HCT116 (cell line): ENCODE measurements around the gene RC3H1. TPM values are rescaled to one million over a fixed set of nuclear protein-coding genes. Genes with fewer than 3 reads are reported as not detected.
A peak's percentile ranks its signal among the peaks of the same experiment; 100 is the strongest.

Experiments
- ATAC-seq: fragments of 200-7000 bp; cut with Tn5 transposase; 2 replicates; pipeline ENCODE4 v1.9.1; 2020; ENCODE audit warnings: mild to moderate bottlenecking, moderate library complexity
- BruUV-seq: library from RNA; stranded (reverse); fragments of 400-500 nt; replicated peaks from 2 replicates; lab custom pipeline; 2021; lab: Mats Ljungman, UMichigan
- CTCF ChIA-PET: fragments of 300-600 bp; sonication (Branson Sonifier 250); formaldehyde crosslinking; loops from one replicate; lab custom pipeline; 2021; ENCODE audit warnings: antibody characterized with exemption; lab: Charles Lee
- POLR2A ChIA-PET: fragments of 300-600, 350-600 bp; sonication (Branson Sonifier 250); formaldehyde crosslinking; loops from one replicate; lab custom pipeline; 2021; ENCODE audit warnings: antibody characterized with exemption; lab: Charles Lee
- RAD21 ChIA-PET, 2 experiments: fragments of 300-600 bp; sonication (Branson Sonifier 250); formaldehyde crosslinking; loops; one replicate each; lab custom pipeline; 2023; ENCODE audit warnings: low total read pairs in 2 of 2; ENCODE audit not compliant: uncharacterized antibody in 2 of 2, unreplicated experiment in 2 of 2, low non-redundant PET in 1 of 2; lab: Charles Lee
- DNase-seq: peaks from one replicate; pipeline ENCODE4 v3.0.0-alpha.2; 2010; ENCODE audit warnings: low read depth, low spot score
- H2AFZ ChIP-seq: fragments of 200-600 bp; shearing (Covaris generic), sonication (generic); 2 replicates; pipeline ENCODE4 v1.6.1; 2017; ENCODE audit warnings: low read depth, mixed run types, mixed read lengths, antibody characterized with exemption, low read length; ENCODE audit not compliant: poor library complexity, severe bottlenecking
- H3K27ac ChIP-seq: 2 replicates; pipeline ENCODE4 v1.5.1; 2012; ENCODE audit warnings: low read depth, low read length
- H3K27me3 ChIP-seq: fragments of 200-600 bp; sonication (generic); 2 replicates; pipeline ENCODE4 v1.6.1; 2016; ENCODE audit warnings: mixed run types, low read length, mixed read lengths; ENCODE audit not compliant: insufficient read depth
- H3K36me3 ChIP-seq, 2 experiments: fragments of 200-500 bp in 1 of 2; fragments of 200-600 bp in 1 of 2; sonication (Bioruptor generic) in 1 of 2; sonication (generic) in 1 of 2; 2 replicates each; pipeline versions ENCODE4 v1.5.1 to v1.6.1; 2014 to 2016; ENCODE audit warnings: low read length in 2 of 2, inconsistent platforms in 1 of 2, mixed read lengths in 1 of 2, mixed run types in 1 of 2; ENCODE audit not compliant: insufficient read depth in 2 of 2, control insufficient read depth in 1 of 2
- H3K4me1 ChIP-seq, 2 experiments: fragments of 200-600 bp in 1 of 2; sonication (generic) in 1 of 2; 2 replicates each; pipeline versions ENCODE4 v1.5.1 to v1.6.1; 2012 to 2017; ENCODE audit warnings: low read length in 2 of 2, inconsistent platforms in 1 of 2, mild to moderate bottlenecking in 1 of 2, mixed read lengths in 1 of 2, mixed run types in 1 of 2, moderate library complexity in 1 of 2; ENCODE audit not compliant: insufficient read depth in 2 of 2, control insufficient read depth in 1 of 2
- H3K4me2 ChIP-seq: fragments of 200-600 bp; sonication (generic); 2 replicates; pipeline ENCODE4 v1.6.1; 2017; ENCODE audit warnings: mixed run types, low read length, mixed read lengths
- H3K4me3 ChIP-seq, 2 experiments: fragments of 200-600 bp in 1 of 2; sonication (generic) in 1 of 2; replicated peaks in 1 of 2; 2 replicates each; pipeline ENCODE4 v1.5.1; 2011 to 2016; ENCODE audit warnings: low read length in 2 of 2, control low read depth in 1 of 2, low read depth in 1 of 2, mild to moderate bottlenecking in 1 of 2, mixed read lengths in 1 of 2, mixed run types in 1 of 2
- H3K79me2 ChIP-seq: fragments of 200-600 bp; sonication (generic); 2 replicates; pipeline ENCODE4 v1.6.1; 2017; ENCODE audit warnings: mild to moderate bottlenecking, mixed run types, low read length, moderate library complexity, mixed read lengths; ENCODE audit not compliant: insufficient read depth
- H3K9ac ChIP-seq: fragments of 200-600 bp; sonication (generic); 2 replicates; pipeline ENCODE4 v1.6.1; 2016; ENCODE audit warnings: low read length, mixed read lengths
- H3K9me2 ChIP-seq: fragments of 200-600 bp; sonication (generic), shearing (Covaris generic); 2 replicates; pipeline ENCODE4 v1.6.1; 2017; ENCODE audit warnings: mixed run types, mild to moderate bottlenecking, moderate library complexity; ENCODE audit not compliant: insufficient read depth
- H3K9me3 ChIP-seq, 2 experiments: fragments of 200-500 bp in 1 of 2; fragments of 200-600 bp in 1 of 2; sonication (Bioruptor generic) in 1 of 2; sonication (generic) in 1 of 2; 2 replicates each; pipeline ENCODE4 v1.6.1; 2014 to 2017; ENCODE audit warnings: low read length in 2 of 2, mixed read lengths in 2 of 2, inconsistent platforms in 1 of 2, low read depth in 1 of 2, mild to moderate bottlenecking in 1 of 2, mixed run types in 1 of 2, moderate library complexity in 1 of 2; ENCODE audit not compliant: control insufficient read depth in 1 of 2, insufficient read depth in 1 of 2
- H4K20me1 ChIP-seq: fragments of 200-600 bp; sonication (generic), shearing (Covaris generic); 2 replicates; pipeline ENCODE4 v1.6.1; 2017; ENCODE audit warnings: mixed run types, mild to moderate bottlenecking, moderate library complexity; ENCODE audit not compliant: insufficient read depth
- CBX3 ChIP-seq: IDR thresholded peaks from 2 replicates; pipeline ENCODE4 v1.6.1; 2012; ENCODE audit warnings: low read depth
- EGR1 ChIP-seq: IDR thresholded peaks from 2 replicates; pipeline ENCODE4 v1.6.1; 2012; ENCODE audit warnings: low read depth
- ELF1 ChIP-seq: IDR thresholded peaks from 2 replicates; pipeline ENCODE4 v1.6.1; 2012; ENCODE audit warnings: low read depth, borderline replicate concordance
- JUND ChIP-seq: IDR thresholded peaks from 2 replicates; pipeline ENCODE4 v1.6.1; 2012
- SIN3A ChIP-seq: IDR thresholded peaks from 2 replicates; pipeline ENCODE4 v1.6.1; 2012; ENCODE audit warnings: low read depth
- SP1 ChIP-seq: IDR thresholded peaks from 2 replicates; pipeline ENCODE4 v1.6.1; 2012; ENCODE audit warnings: low read depth
- ZFX ChIP-seq: fragments of 450-650 bp; IDR thresholded peaks from 2 replicates; pipeline ENCODE4 v1.6.1; 2017
- intact Hi-C: fragments of 100-400 bp; cut with micrococcal nuclease; formaldehyde crosslinking; loops from 2 replicates; pipeline ENCODE4 v1.10.0; 2022
- total RNA-seq: library from RNA; stranded (reverse); gene quantifications from one replicate; pipeline ENCODE4 v1.2.1, GENCODE V29; 2021; ENCODE audit not compliant: unreplicated experiment
- TF ChIP-seq, protein P1 (sequence below): IDR thresholded peaks from 2 replicates; pipeline ENCODE4 v1.6.1; 2012; ENCODE audit warnings: low read depth
- TF ChIP-seq, protein P2 (sequence below): IDR thresholded peaks from 2 replicates; pipeline ENCODE4 v1.6.1; 2011; ENCODE audit warnings: mild to moderate bottlenecking, low read length, moderate library complexity; ENCODE audit not compliant: insufficient replicate concordance; ENCODE audit errors: extremely low read depth
- TF ChIP-seq, protein P3 (sequence below): IDR thresholded peaks from 2 replicates; pipeline ENCODE4 v1.6.1; 2012
- TF ChIP-seq, protein P4 (sequence below): IDR thresholded peaks from 2 replicates; pipeline ENCODE4 v1.6.1; 2012

Gene RC3H1
- total RNA-seq, 1 experiment from 2014 or later: 23.6 TPM

DNA sequence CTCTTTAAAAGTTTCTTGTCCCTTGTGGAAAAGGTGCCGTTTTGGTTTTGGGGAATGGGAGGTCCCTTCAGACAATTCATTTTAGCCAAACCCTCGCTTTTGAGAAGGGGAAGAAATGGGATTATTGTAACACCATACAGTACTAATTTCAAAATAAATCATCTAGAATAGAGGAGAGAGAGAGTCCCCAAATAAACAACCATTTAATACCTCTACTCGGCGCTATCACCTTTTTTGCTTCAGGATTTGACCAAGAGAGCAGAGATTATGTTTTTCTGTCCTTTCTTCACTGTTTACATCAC is 770 bp upstream of the RC3H1 start:
- CTCF ChIA-PET: interaction anchor here (1.1 kb wide), 1 partner anchor 239 kb away, joined by 3 read pairs; no protein-coding TSS in a partner anchor
- H3K9me2 ChIP-seq: no peaks in the 10 kb centered on the region
- intact Hi-C loops: no loop called here

More for the DNA sequence above, 770 bp upstream of the RC3H1 start:
- TF ChIP-seq EGR1 (no peak), ZFX (no peak), SIN3A (no peak), SP1 (no peak), JUND (no peak), CBX3 (no peak), ELF1 (no peak)
- TF ChIP-seq, protein P1, sequence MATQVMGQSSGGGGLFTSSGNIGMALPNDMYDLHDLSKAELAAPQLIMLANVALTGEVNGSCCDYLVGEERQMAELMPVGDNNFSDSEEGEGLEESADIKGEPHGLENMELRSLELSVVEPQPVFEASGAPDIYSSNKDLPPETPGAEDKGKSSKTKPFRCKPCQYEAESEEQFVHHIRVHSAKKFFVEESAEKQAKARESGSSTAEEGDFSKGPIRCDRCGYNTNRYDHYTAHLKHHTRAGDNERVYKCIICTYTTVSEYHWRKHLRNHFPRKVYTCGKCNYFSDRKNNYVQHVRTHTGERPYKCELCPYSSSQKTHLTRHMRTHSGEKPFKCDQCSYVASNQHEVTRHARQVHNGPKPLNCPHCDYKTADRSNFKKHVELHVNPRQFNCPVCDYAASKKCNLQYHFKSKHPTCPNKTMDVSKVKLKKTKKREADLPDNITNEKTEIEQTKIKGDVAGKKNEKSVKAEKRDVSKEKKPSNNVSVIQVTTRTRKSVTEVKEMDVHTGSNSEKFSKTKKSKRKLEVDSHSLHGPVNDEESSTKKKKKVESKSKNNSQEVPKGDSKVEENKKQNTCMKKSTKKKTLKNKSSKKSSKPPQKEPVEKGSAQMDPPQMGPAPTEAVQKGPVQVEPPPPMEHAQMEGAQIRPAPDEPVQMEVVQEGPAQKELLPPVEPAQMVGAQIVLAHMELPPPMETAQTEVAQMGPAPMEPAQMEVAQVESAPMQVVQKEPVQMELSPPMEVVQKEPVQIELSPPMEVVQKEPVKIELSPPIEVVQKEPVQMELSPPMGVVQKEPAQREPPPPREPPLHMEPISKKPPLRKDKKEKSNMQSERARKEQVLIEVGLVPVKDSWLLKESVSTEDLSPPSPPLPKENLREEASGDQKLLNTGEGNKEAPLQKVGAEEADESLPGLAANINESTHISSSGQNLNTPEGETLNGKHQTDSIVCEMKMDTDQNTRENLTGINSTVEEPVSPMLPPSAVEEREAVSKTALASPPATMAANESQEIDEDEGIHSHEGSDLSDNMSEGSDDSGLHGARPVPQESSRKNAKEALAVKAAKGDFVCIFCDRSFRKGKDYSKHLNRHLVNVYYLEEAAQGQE: no peak
- TF ChIP-seq, protein P2, sequence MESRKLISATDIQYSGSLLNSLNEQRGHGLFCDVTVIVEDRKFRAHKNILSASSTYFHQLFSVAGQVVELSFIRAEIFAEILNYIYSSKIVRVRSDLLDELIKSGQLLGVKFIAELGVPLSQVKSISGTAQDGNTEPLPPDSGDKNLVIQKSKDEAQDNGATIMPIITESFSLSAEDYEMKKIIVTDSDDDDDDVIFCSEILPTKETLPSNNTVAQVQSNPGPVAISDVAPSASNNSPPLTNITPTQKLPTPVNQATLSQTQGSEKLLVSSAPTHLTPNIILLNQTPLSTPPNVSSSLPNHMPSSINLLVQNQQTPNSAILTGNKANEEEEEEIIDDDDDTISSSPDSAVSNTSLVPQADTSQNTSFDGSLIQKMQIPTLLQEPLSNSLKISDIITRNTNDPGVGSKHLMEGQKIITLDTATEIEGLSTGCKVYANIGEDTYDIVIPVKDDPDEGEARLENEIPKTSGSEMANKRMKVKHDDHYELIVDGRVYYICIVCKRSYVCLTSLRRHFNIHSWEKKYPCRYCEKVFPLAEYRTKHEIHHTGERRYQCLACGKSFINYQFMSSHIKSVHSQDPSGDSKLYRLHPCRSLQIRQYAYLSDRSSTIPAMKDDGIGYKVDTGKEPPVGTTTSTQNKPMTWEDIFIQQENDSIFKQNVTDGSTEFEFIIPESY: no peak
- TF ChIP-seq, protein P3, sequence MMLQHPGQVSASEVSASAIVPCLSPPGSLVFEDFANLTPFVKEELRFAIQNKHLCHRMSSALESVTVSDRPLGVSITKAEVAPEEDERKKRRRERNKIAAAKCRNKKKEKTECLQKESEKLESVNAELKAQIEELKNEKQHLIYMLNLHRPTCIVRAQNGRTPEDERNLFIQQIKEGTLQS: no peak
- TF ChIP-seq, protein P4, sequence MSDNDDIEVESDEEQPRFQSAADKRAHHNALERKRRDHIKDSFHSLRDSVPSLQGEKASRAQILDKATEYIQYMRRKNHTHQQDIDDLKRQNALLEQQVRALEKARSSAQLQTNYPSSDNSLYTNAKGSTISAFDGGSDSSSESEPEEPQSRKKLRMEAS: no peak
- Histone ChIP-seq H4K20me1 (peaks cover 7% of the 10 kb centered on the region; the same call in 1 of the 2 replicates), H3K79me2 (peaks cover 43% of the 10 kb centered on the region), H3K27me3 (no peaks in the 10 kb centered on the region), H3K4me3 (peak overlapping the region; percentile 79 to 87), H3K4me2 (peak overlapping the region; percentile 82), H3K9me3 (no peaks in the 10 kb centered on the region), H3K9ac (peak overlapping the region; percentile 91), H3K36me3 (no peaks in the 10 kb centered on the region), H3K4me1 (peaks cover 17 to 27% of the 10 kb centered on the region in 2 experiments), H3K27ac (peak overlapping the region; percentile 55; the same call in 1 of the 2 replicates), H2AFZ (peak overlapping the region; percentile 37)
- no peak for DNase-seq
- BruUV-seq: no TSS peak
- POLR2A ChIA-PET: interaction anchor here (0.6 to 1.4 kb wide), 3 partner anchors 13 to 155 kb away, joined by 3 to 4 read pairs (median 4); partner anchors contain the start of genes GAS5 and ZBTB37
- RAD21 ChIA-PET: no interaction called here
- ATAC-seq: no peak
